GM13977 (cell line): ENCODE results near the gene DAGLA.

ENCODE experiments used
- DNase-seq: peaks from one replicate; pipeline ENCODE4 v3.0.0; 2012; ENCODE audit warnings: low spot score
- CTCF ChIP-seq: IDR thresholded peaks from 2 replicates; pipeline ENCODE4 v1.5.1; 2012; ENCODE audit warnings: mild to moderate bottlenecking, control low read depth; ENCODE audit not compliant: insufficient read depth; ENCODE audit errors: extremely low read depth, missing control alignments
- in situ Hi-C: fragments of 300-500 bp; cut with MboI; formaldehyde crosslinking; loops from one replicate; pipeline ENCODE4 v1.12.0; 2022; ENCODE audit warnings: low sequenced_read_pairs, low pct_unique_long_range_greater_than_20kb, mixed read lengths, inconsistent platforms; ENCODE audit not compliant: unreplicated experiment

Gene DAGLA

GRCh38 chr11:61753672-61754071, 73.5 kb downstream of the DAGLA start:
- in situ Hi-C loops = no loop called here

GRCh38 chr11:61754534-61755482, 74.6 kb downstream of the DAGLA start:
- DNase-seq = no peak
- no peak for TF ChIP-seq CTCF
- in situ Hi-C loops = no loop called here

More at GRCh38 chr11:61753672-61754071, 73.5 kb downstream of the DAGLA start:
- no peak for DNase-seq
- TF ChIP-seq CTCF = no peak

GRCh38 chr11:61756147-61756451, 75.9 kb downstream of the DAGLA start:
- in situ Hi-C loops = no loop called here
- no peak for TF ChIP-seq CTCF
- no peak for DNase-seq

GRCh38 chr11:61756452-61757212, 76.4 kb downstream of the DAGLA start:
- peak; percentile 87 for DNase-seq

GRCh38 chr11:61757213-61757862, 77.1 kb downstream of the DAGLA start:
- no peak for DNase-seq
- TF ChIP-seq CTCF = no peak
- in situ Hi-C loops = no loop called here

More at GRCh38 chr11:61756452-61757212, 76.4 kb downstream of the DAGLA start:
- no peak for TF ChIP-seq CTCF
- in situ Hi-C loops = no loop called here

GRCh38 chr11:61760946-61761345, 80.8 kb downstream of the DAGLA start:
- in situ Hi-C loops = no loop called here
- DNase-seq = no peak
- TF ChIP-seq CTCF = no peak
